Activated CD4-positive, alpha-beta T cell treated with anti-CD3 and anti-CD28 coated beads for 4 hours (primary cell): ENCODE data around the gene RBMS2.

Source experiments
- DNase-seq, 2 donors: peaks; one replicate each; pipeline ENCODE4 v3.0.0-alpha.2; 2020

Gene RBMS2

GRCh38 chr12:56632701-56633467, 111.3 kb downstream of the RBMS2 start:
- no peak for DNase-seq

- no peak for DNase-seq
Observed at GRCh38 chr12:56633468-56634241, 112.0 kb downstream of the RBMS2 start.

- DNase-seq, result peak; percentile 31
Observed at GRCh38 chr12:56634242-56634836, 112.7 kb downstream of the RBMS2 start.

- peak; percentile 51 to 55 for DNase-seq
Observed at GRCh38 chr12:56634837-56635791, 113.5 kb downstream of the RBMS2 start.

- peak; percentile 75 to 83 for DNase-seq
Observed at GRCh38 chr12:56635806-56636674, 114.4 kb downstream of the RBMS2 start.

GRCh38 chr12:56636675-56637540, 115.3 kb downstream of the RBMS2 start:
- peak; percentile 84 to 85 for DNase-seq

- no peak for DNase-seq
Observed at GRCh38 chr12:56637621-56638020, 116.0 kb downstream of the RBMS2 start.

GRCh38 chr12:56641219-56641618, 119.6 kb downstream of the RBMS2 start:
- DNase-seq, result no peak

GRCh38 chr12:56644654-56645053, 123.0 kb downstream of the RBMS2 start:
- DNase-seq, result no peak

GRCh38 chr12:56645201-56645716, 123.6 kb downstream of the RBMS2 start:
- DNase-seq, result no peak
